Endothelial cell of umbilical vein (primary cell): Measurements from ENCODE around the gene NDUFB4.

ENCODE experiments used
- EZH2 ChIP-seq: IDR thresholded peaks from 2 replicates; pipeline ENCODE4 v1.6.1; 2012; ENCODE audit warnings: borderline replicate concordance, low read depth, mild to moderate bottlenecking, moderate library complexity, low read length, inconsistent platforms; ENCODE audit not compliant: severe bottlenecking
- FOS ChIP-seq: IDR thresholded peaks from 2 replicates; pipeline ENCODE4 v1.6.1; 2011; ENCODE audit warnings: mild to moderate bottlenecking, low read length, moderate library complexity, borderline replicate concordance; ENCODE audit not compliant: insufficient read depth
- GATA2 ChIP-seq: IDR thresholded peaks from 2 replicates; pipeline ENCODE4 v1.7.0; 2011; ENCODE audit warnings: low read depth, mild to moderate bottlenecking, moderate library complexity, mixed read lengths, low read length; ENCODE audit not compliant: insufficient read length, insufficient read depth
- JUN ChIP-seq: IDR thresholded peaks from 2 replicates; pipeline ENCODE4 v1.6.1; 2011; ENCODE audit warnings: borderline replicate concordance, low read depth; ENCODE audit not compliant: insufficient read length, insufficient read depth
- MYC ChIP-seq: IDR thresholded peaks from one replicate; pipeline ENCODE4 v1.6.1; 2011; ENCODE audit warnings: mild to moderate bottlenecking, low read depth, low read length
- POLR2A ChIP-seq: IDR thresholded peaks from 2 replicates; pipeline ENCODE4 v1.6.1; 2012; ENCODE audit warnings: low read depth, mild to moderate bottlenecking, control low read depth, low read length
- POLR2AphosphoS5 ChIP-seq: IDR thresholded peaks from 2 replicates; pipeline ENCODE4 v1.6.1; 2012; ENCODE audit warnings: low read depth, mild to moderate bottlenecking, control low read depth, low read length, moderate library complexity; ENCODE audit not compliant: insufficient read depth
- TF ChIP-seq, protein P1 (sequence below), 2 donors: IDR thresholded peaks; 1 replicate in 1 of 2; 2 replicates in 1 of 2; pipeline ENCODE4 v1.5.1; 2011; ENCODE audit warnings: low read length in 2 of 2, mild to moderate bottlenecking in 2 of 2, moderate library complexity in 2 of 2, control low read depth in 1 of 2, inconsistent platforms in 1 of 2, low read depth in 1 of 2; ENCODE audit not compliant: insufficient read depth in 1 of 2; ENCODE audit errors: extremely low read depth in 1 of 2
- TF ChIP-seq, protein P2 (sequence below): IDR thresholded peaks from 2 replicates; pipeline ENCODE4 v1.6.1; 2011; ENCODE audit not compliant: insufficient read depth, insufficient read length

DNA sequence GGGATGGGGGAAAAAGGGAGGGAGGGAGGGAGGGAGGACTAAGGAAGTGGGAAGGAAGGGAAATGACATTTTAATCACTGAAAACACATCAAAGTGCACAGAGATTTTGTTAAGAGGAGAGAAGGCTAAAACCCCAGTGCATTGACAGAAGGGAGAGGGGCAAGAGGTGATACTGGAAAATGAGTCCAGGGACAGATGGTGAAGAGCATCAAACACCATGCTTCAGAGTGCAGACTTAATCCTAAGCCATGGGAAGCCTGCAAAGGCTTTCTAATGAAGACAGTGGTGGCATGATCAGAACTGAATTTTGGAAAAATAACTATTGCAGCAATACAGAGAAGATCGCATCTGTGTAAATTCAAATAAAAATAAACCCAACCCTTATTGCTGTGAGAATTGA, 44.1 kb downstream of the NDUFB4 start:
- TF ChIP-seq, protein P1, sequence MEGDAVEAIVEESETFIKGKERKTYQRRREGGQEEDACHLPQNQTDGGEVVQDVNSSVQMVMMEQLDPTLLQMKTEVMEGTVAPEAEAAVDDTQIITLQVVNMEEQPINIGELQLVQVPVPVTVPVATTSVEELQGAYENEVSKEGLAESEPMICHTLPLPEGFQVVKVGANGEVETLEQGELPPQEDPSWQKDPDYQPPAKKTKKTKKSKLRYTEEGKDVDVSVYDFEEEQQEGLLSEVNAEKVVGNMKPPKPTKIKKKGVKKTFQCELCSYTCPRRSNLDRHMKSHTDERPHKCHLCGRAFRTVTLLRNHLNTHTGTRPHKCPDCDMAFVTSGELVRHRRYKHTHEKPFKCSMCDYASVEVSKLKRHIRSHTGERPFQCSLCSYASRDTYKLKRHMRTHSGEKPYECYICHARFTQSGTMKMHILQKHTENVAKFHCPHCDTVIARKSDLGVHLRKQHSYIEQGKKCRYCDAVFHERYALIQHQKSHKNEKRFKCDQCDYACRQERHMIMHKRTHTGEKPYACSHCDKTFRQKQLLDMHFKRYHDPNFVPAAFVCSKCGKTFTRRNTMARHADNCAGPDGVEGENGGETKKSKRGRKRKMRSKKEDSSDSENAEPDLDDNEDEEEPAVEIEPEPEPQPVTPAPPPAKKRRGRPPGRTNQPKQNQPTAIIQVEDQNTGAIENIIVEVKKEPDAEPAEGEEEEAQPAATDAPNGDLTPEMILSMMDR (IDR thresholded peaks at IDR 0.05; ENCODE audit: extremely low read depth in 1 of 2, insufficient read depth in 1 of 2, low read depth in 1 of 2, low read length in 2 of 2) = no peak
- TF ChIP-seq, protein P2, sequence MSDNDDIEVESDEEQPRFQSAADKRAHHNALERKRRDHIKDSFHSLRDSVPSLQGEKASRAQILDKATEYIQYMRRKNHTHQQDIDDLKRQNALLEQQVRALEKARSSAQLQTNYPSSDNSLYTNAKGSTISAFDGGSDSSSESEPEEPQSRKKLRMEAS = no peak
- TF ChIP-seq POLR2AphosphoS5 (no peak), EZH2 (no peak), JUN (no peak), POLR2A (no peak), FOS (no peak), GATA2 (no peak), MYC (no peak)
